GM18867 (cell line): ENCODE data around the gene COQ7.

Source experiments
- ATAC-seq: cut with Tn5 transposase; IDR thresholded peaks from one replicate; pipeline ENCODE4 v1.9.1; 2021; ENCODE audit warnings: mild to moderate bottlenecking, moderate library complexity; ENCODE audit not compliant: unreplicated experiment

COQ7 gene

DNA sequence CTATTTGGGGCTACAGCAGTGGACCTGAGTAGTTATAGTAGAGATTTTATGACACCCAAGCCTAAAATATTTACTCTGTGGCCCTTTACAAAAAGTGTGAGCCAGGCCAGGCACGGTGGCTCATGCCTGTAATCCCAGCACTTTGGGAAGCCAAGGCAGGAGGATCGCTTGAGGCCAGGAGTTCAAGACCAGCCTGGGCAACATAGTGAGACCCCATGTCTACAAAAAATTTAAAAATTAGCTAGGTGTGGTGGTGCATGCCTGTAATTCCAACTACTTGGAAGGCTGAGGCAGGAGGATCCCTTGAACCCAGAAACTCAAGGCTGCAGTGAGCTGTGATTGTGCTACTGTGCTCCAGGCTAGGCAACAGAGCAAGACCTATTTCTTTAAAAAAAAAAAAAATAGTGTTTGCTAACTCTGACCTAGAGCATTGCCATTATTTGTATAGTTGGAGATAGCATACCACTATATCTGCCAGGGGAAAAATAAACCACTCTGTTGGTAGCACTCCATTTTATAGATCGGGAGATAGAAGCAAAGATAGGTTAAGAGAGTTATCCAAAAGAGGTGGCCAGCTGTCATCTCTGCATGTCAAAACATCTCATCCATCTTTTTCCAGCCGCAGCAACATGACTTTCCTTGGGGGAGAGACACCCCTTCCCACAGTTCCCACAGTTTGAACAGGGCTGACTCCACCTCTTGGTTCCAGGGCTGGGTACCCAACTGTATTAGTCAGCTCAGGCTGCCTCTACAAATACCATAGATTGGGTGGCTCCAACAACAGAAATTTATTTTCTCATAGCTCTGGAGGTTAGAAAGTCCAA, 43.3 kb downstream of the COQ7 start:
- no peak for ATAC-seq

DNA sequence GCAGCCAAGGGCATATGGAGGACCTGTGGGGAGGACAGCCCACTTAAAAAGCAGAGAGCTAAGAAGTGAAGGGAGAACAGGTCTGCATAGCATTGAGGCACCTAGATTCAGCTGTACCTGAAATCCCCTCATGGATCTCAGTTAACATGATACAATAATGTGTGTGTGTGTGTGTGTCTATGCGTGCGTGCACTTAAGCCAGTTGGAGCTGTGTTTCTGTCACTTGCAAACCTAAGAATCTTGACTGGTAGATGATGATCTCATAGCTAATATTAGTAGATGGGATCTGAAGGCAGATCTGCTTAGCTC, 44.6 kb downstream of the COQ7 start:
- ATAC-seq = no peak

DNA sequence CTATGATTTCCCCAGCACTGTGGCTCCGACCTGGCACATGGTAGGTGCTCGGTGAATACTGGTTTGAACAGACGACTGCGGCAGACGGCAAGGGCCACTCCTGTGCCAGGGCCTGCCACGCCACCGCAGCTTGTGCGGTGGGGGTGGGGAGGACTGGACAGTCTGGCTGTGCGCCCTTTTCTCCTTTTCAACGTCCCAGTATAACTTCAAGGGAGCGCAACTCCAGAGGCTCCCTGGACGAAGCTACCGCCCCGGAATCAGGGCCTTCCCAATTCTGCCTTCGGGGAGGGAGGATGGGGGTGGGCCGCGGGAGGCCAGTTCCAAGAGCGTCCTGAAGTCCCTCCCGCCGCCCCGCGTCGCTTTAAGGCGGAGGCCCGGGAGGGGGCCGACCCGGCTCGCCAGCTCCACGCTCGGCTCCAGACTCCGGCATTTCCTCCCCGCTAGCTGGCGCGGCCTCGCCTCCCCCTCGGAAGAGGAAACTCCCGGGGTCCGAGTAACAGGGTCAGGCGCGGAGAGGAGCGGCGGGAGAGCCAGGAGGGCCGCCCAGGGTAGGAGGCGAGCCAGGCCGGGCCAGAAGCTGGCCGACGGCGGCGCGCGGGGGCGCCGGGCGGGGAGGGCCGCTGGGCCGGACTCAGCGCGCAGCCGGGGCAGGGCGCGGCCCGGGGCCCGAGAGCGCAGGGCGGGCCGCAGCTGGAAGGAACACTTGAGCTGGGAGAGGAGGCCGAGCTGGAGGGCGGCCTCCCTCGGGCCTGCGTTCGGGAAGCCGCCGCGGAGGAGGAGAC, 46.4 kb downstream of the COQ7 start, which contains the start of gene ITPRIPL2:
Gene ITPRIPL2 (plus strand): TSS at position 388 of the 782 bp plus-strand sequence. CDS start 498 bp downstream, outside the sequence.
- no peak for ATAC-seq

DNA sequence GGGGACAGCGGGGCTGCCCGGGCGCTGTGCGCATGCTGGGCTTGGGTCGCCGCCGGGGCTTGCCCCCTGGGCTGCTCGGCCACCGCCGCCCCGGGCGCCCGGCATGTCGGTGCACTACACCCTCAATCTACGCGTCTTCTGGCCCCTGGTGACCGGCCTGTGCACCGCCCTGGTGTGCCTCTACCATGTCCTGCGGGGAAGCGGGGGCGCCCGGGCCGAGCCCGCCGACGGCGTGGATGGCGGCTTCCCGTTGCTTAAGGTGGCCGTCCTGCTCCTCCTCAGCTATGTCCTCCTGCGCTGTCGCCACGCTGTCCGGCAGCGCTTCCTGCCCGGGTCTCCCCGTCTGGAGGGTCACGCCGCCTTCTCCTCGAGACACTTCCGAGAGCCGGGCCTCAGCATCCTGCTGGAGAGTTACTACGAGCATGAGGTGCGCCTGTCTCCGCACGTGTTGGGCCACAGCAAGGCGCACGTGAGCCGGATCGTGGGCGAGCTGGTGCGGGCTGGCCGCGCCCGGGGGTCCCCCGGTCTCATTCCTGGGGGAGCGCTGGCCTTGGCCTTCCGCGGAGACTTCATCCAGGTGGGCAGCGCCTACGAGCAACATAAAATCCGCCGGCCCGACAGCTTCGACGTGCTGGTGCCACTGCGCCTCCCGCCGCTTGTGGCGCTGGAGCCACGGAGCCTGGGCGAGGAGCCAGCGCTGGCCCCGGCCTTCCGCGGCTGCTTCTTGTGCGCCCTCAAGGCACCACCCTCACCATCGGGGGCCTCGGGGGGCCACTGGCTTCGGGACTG, 47.1 kb downstream of the COQ7 start:
- ATAC-seq = no peak

- ATAC-seq = no peak
Observed at GRCh38 chr16:19115148-19116021, 48.0 kb downstream of the COQ7 start.

GRCh38 chr16:19116711-19117449, 49.5 kb downstream of the COQ7 start:
- no peak for ATAC-seq

DNA sequence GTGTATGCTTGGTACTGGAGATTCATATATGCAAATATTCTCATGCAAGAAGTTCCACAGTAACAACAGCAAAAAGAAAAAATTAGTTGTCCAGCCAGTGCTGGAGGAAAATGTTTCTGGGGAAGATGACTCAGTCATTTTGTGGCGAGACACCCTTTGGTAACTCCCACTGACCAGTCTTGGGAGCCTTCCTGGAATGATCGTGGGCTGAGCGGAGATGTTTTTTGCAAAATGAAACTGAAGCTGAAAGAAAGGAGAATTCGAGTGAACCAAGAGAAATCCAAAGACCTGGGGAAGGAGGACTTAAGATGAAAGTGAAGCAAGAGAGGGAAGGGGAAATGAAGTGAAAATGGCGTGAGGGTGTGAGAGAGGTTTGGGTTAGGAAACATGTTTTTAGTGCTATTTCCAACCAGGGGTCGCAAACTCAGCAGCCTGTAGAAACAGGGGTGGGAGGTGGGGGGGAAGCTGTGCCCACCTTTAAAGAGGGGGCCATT, 51.6 kb downstream of the COQ7 start:
- no peak for ATAC-seq

DNA sequence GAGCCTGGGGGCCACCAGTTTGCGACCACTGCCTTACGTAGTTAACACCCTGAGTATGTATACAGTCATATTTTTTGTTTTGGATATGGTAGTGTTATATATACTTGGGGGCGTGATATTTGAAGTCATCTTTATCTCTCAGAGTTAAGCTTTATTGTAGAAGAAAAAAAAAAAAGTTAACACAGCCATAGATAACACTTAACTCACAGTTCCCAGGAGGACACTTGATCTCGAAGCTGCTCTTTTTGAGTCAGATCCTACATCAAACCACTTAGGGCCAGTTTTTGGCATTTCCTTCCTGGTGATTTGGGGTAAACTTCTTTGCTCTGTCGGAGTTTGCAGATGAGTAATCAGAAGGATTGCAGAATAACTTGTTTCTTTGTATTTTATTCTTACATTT, 52.1 kb downstream of the COQ7 start:
- no peak for ATAC-seq

DNA sequence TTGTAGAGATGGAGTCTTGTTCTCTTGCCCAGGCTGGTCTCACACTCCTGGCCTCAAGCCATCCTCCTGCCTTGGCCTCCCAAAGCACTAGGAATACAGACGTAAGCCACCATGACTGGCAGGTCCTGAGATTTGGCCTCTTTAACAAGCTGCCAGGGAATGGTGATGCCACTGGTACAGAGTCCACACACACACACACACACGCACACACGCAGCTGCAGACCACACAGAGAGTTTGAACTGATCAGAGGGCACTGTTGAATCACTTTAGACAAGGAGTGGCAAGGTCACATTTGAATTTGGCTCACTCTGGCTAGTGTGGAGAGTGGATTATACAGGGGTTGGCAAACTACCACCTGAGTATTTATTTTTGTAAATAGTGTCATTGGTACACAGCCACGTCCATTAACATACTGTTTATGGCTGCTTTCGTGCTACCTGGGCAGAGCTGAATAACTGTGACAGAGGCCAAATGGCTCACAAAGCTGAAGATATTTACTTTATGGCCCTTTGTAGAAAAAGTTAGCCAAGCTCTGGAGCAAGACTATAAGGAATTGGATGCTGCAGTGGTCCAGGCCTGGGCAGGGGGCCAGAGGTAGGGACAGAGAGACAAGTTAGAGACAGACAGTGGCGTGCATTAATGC, 56.2 kb downstream of the COQ7 start:
- ATAC-seq = no peak

DNA sequence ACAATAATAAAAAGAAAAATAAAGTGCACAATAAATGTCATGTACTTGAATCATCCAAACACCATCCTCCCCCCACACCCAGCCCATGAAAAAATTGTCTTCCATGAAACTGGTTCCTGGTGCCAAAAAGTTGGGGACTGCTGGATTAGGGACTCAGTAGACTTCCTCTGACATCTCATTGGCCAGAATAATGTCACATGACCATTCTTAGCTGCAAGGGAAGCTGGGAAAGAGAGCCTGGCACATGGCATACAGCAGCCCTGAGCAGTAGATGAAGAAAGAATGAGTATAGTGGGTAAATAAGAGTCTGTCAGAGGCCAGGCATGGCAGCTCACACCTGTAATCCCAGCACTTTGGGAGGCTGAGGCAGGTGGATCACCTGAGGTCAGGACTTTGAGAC, 58.9 kb downstream of the COQ7 start:
- no peak for ATAC-seq

DNA sequence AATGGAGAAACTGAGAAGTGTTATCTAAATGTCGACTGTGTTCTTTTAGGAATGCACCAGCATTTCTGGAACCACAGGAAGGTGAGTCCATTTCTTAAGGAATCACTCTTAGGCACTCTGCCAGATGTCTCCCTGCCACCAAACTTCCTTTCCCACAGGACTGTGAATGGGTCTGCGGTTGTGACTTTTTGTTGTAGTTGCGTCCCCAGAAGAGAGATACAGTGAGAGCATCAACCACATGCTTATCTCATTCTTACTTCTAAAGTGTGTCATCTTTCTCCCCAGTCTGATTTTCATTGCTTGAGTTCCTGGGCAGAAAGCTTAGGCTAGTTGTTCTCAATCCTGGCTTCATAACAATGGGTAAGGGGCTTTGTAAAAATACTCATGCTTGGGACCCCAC, 59.8 kb downstream of the COQ7 start:
- peak; percentile 46 for ATAC-seq

DNA sequence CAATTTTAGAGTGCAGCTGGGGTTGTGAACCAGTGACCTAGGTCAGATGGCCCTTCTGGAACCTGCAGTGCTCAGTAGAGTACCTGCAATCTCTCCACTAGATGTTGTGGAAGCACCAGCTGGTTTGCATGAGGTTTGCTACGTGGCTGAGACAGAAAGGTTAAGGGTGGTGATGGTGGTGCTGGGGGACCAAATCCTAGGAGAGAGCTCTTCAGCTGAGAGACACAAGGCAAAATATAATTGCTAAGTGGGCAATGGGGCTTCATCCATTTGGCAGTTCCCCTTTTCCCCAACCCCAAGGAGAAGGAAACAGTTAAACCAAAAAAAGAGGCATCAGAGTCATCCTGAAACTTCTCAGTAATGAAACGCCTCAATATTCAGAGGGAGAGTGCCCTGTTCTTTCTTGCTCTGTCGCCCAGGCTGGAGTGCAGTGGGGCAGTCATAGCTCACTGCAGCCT, 60.3 kb downstream of the COQ7 start:
- ATAC-seq = peak; percentile 55

DNA sequence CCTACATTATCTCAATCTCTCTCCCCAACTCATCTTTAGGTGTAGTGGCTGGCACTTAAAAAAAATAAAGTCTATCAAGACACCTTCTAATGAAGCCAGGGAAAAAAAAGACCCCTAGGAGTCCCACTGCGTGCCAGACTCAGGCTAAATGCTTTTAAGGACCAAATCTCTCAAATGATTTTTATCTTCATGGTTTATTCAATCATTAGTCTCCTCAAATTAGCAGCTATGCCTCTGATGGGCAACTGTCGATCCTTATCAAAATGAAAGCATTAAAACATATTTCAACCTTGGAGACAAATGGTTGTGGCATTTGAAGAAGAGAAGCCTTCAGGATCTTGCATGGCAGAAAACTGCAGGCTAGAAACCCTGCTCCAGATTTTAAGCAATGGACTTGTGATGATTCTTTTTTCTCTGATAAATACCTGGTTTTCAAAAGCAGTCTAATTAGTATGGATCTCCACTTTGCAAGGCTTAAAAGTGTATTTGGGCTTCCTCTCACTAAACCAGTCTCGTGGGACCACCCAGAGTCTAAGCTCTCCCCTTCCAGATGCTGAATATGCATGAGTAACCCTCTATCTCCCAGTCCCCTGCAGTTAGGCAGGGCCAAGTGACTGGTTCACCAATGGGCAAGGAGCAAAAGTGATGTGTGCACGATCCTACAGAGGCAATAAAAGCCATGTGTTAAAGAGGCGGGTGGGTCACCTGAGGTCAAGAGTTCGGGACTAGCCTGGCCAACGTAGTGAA, 61.2 kb downstream of the COQ7 start:
- no peak for ATAC-seq
